ENCODE measurements around the gene SOCS3. TPM values are rescaled to one million over a fixed set of nuclear protein-coding genes. Genes with fewer than 3 reads are reported as not detected.

Gene SOCS3
- total RNA-seq, 1 experiment from 2014 or later: 53.1 TPM

DNA sequence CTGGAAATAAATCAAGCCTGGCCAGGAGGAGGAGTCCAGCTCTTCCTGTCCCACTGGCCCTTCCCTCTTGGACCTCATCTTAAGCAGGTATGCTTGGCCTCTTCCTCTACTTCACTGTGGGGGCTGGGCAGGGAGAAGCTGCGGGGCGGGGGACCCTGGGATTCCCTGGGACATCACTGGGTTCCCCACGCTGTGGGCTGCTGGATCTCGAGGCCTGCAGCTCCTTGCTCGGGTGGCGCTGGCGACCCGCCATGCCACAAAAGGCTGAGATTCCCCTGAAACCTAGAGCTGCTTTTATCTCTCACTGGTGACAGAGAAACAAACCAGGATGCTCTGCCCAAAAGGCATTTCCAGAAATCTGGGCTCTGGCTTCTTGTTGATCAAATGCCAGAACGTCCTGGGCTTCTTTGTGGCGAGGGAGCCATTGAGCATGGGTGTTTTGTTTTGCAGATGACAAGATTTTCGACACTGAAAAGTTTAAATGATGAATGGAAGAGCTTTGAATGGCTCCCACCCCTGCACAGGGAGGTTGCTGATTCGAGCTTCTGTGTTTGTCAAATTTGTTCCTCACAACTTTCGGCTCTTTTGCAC, 10.0 kb upstream of the SOCS3 start:
- BruUV-seq (replicated peaks): no TSS peak
- DNase-seq (ENCODE audit: low read depth, low spot score) (no peak), ATAC-seq (no peak)
- Histone ChIP-seq H3K36me3 (ENCODE audit: control insufficient read depth, insufficient read depth, low read length) (no peaks in the 10 kb centered on the region), H3K4me3 (ENCODE audit: low read depth in 2 of 2, low read length in 2 of 2) (no peak overlapping the region), H3K9me3 (ENCODE audit: control insufficient read depth, insufficient read depth, low read depth, low read length) (no peaks in the 10 kb centered on the region), H3K27me3 (ENCODE audit: control insufficient read depth, insufficient read depth, low read length) (no peaks in the 10 kb centered on the region), H3K4me1 (ENCODE audit: control insufficient read depth, insufficient read depth, low read length) (peaks cover 28% of the 10 kb centered on the region), H3K27ac (ENCODE audit: low read length) (no peak overlapping the region)
- in situ Hi-C loops (cut with HindIII; ENCODE audit: low pct_unique_long_range_greater_than_20kb, low sequenced_read_pairs) (no loop called here), intact Hi-C loops (cut with micrococcal nuclease; ENCODE audit: unreplicated experiment) (no loop called here)
- ChIA-PET POLR2A (interaction anchor here (0.7 kb wide), 1 partner anchor 8 kb away, joined by 3 read pairs; no protein-coding TSS in a partner anchor), CTCF (interaction anchor here (0.6 kb wide), 1 partner anchor 81 kb away, joined by 5 read pairs; no protein-coding TSS in a partner anchor)
- TF ChIP-seq SIN3A (IDR thresholded peaks at IDR 0.05; ENCODE audit: borderline replicate concordance, insufficient read depth, low read depth, low read length) (no peak), POLR2AphosphoS5 (IDR thresholded peaks at IDR 0.05; ENCODE audit: low read depth, low read length) (no peak), TCF7L2 (IDR thresholded peaks at IDR 0.05; ENCODE audit: low read depth, low read length) (no peak)
- TF ChIP-seq, protein P1, sequence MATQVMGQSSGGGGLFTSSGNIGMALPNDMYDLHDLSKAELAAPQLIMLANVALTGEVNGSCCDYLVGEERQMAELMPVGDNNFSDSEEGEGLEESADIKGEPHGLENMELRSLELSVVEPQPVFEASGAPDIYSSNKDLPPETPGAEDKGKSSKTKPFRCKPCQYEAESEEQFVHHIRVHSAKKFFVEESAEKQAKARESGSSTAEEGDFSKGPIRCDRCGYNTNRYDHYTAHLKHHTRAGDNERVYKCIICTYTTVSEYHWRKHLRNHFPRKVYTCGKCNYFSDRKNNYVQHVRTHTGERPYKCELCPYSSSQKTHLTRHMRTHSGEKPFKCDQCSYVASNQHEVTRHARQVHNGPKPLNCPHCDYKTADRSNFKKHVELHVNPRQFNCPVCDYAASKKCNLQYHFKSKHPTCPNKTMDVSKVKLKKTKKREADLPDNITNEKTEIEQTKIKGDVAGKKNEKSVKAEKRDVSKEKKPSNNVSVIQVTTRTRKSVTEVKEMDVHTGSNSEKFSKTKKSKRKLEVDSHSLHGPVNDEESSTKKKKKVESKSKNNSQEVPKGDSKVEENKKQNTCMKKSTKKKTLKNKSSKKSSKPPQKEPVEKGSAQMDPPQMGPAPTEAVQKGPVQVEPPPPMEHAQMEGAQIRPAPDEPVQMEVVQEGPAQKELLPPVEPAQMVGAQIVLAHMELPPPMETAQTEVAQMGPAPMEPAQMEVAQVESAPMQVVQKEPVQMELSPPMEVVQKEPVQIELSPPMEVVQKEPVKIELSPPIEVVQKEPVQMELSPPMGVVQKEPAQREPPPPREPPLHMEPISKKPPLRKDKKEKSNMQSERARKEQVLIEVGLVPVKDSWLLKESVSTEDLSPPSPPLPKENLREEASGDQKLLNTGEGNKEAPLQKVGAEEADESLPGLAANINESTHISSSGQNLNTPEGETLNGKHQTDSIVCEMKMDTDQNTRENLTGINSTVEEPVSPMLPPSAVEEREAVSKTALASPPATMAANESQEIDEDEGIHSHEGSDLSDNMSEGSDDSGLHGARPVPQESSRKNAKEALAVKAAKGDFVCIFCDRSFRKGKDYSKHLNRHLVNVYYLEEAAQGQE (IDR thresholded peaks at IDR 0.05; ENCODE audit: insufficient read depth in 1 of 2, low read depth in 2 of 2, low read length in 1 of 2): no peak
- TF ChIP-seq, protein P2, sequence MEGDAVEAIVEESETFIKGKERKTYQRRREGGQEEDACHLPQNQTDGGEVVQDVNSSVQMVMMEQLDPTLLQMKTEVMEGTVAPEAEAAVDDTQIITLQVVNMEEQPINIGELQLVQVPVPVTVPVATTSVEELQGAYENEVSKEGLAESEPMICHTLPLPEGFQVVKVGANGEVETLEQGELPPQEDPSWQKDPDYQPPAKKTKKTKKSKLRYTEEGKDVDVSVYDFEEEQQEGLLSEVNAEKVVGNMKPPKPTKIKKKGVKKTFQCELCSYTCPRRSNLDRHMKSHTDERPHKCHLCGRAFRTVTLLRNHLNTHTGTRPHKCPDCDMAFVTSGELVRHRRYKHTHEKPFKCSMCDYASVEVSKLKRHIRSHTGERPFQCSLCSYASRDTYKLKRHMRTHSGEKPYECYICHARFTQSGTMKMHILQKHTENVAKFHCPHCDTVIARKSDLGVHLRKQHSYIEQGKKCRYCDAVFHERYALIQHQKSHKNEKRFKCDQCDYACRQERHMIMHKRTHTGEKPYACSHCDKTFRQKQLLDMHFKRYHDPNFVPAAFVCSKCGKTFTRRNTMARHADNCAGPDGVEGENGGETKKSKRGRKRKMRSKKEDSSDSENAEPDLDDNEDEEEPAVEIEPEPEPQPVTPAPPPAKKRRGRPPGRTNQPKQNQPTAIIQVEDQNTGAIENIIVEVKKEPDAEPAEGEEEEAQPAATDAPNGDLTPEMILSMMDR (IDR thresholded peaks at IDR 0.05): no peak

DNA sequence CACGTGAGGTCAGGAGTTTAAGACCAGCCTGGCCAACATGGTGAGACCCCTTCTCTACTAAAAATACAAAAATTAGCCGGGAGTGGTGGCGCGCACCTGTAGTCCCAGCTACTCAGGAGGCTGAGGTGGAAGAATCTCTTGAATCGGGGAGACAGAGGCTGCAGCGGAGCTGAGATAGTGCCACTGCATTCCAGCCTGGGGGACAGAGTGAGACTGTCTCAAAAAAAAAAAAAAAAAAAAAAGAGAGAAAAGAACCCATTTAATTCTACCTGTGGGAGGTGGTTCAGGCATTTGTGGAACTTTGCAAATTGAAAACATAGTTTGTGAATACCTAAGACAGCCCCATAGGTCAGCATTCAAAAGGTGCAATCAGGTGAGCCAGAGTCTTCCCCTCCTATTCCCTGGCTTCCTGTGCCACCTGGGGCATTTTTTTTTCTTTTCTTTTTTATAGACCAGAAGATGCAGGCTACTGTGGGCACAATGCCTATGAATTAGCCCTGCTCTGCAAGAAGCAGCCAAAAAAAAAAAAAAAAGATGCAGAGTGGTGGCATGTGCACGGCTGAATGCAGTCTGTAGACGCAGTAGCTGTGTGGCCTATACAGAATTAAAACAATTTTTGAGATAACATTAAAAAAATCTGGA, 9.1 kb upstream of the SOCS3 start:
- DNase-seq (ENCODE audit: low read depth, low spot score): no peak
- no peak overlapping the region for H3K4me3 ChIP-seq (ENCODE audit: low read depth in 2 of 2, low read length in 2 of 2)
- no peaks in the 10 kb centered on the region for H3K27me3 ChIP-seq (ENCODE audit: control insufficient read depth, insufficient read depth, low read length)
- no peaks in the 10 kb centered on the region for H3K9me3 ChIP-seq (ENCODE audit: control insufficient read depth, insufficient read depth, low read depth, low read length)
- H3K27ac ChIP-seq (ENCODE audit: low read length): no peak overlapping the region
- ChIA-PET POLR2A (interaction anchor here (0.7 kb wide), 2 partner anchors 8 to 9 kb away, joined by 3 to 11 read pairs; no protein-coding TSS in a partner anchor), CTCF (interaction anchor here (0.6 kb wide), 3 partner anchors 8 to 81 kb away, joined by 3 to 5 read pairs (median 4); no protein-coding TSS in a partner anchor)
- in situ Hi-C loops (cut with HindIII; ENCODE audit: low pct_unique_long_range_greater_than_20kb, low sequenced_read_pairs) (no loop called here), intact Hi-C loops (cut with micrococcal nuclease; ENCODE audit: unreplicated experiment) (no loop called here)
- no TSS peak for BruUV-seq (replicated peaks)
- no peaks in the 10 kb centered on the region for H3K36me3 ChIP-seq (ENCODE audit: control insufficient read depth, insufficient read depth, low read length)
- TF ChIP-seq SIN3A (IDR thresholded peaks at IDR 0.05; ENCODE audit: borderline replicate concordance, insufficient read depth, low read depth, low read length): no peak
- TF ChIP-seq TCF7L2 (IDR thresholded peaks at IDR 0.05; ENCODE audit: low read depth, low read length): no peak
- TF ChIP-seq, protein P1 (IDR thresholded peaks at IDR 0.05; ENCODE audit: insufficient read depth in 1 of 2, low read depth in 2 of 2, low read length in 1 of 2): no peak
- TF ChIP-seq, protein P2 (IDR thresholded peaks at IDR 0.05): no peak
- TF ChIP-seq POLR2AphosphoS5 (IDR thresholded peaks at IDR 0.05; ENCODE audit: low read depth, low read length): no peak
- ATAC-seq: no peak
- peaks cover 27% of the 10 kb centered on the region for H3K4me1 ChIP-seq (ENCODE audit: control insufficient read depth, insufficient read depth, low read length)
